Lower leg skin (tissue), 4 donors: ENCODE data around the gene TSSC4. TPM values are rescaled to one million over a fixed set of nuclear protein-coding genes. Genes with fewer than 3 reads are reported as not detected.

Experiments used
- DNase-seq, 2 donors: peaks; one replicate each; pipeline ENCODE4 v3.0.0-alpha.2; 2019; ENCODE audit warnings: low spot score in 2 of 2
- H3K4me3 ChIP-seq: fragments of 200-600 bp; sonication (generic); 2 replicates; pipeline ENCODE4 v1.5.1; 2017; ENCODE audit warnings: mild to moderate bottlenecking, low read depth; ENCODE audit not compliant: poor library complexity, severe bottlenecking
- POLR2A ChIP-seq, 2 donors: fragments of 450-650 bp; IDR thresholded peaks; one replicate each; pipeline ENCODE4 v1.6.1; 2016 to 2017; ENCODE audit warnings: antibody characterized with exemption in 2 of 2, mild to moderate bottlenecking in 1 of 2, moderate library complexity in 1 of 2
- WGBS, 2 donors: methylation state at CpG; one replicate each; pipeline ENCODE4 v1.1.5; 2018; 5-methylcytosine and 5-hydroxymethylcytosine counted together
- intact Hi-C: fragments of 100-400 bp; cut with DNase I; formaldehyde crosslinking; loops from one replicate; pipeline ENCODE4 v1.15.0; 2023; ENCODE audit warnings: low total_unique reads
- total RNA-seq, 4 donors: library from RNA; depleted of rRNA; stranded (reverse); fragments of >200 nt; gene quantifications; one replicate each; pipeline ENCODE4 v1.1.0, GENCODE V29; 2016
- TF ChIP-seq, protein P1 (sequence below), 3 donors: fragments of 450-650 bp; IDR thresholded peaks; one replicate each; pipeline ENCODE4 v1.5.1; 2016; ENCODE audit warnings: antibody characterized with exemption in 3 of 3, mild to moderate bottlenecking in 3 of 3, moderate library complexity in 2 of 3

The TSSC4 gene
- total RNA-seq, 4 donors from 2014 or later, result 45.6 to 58.7 (median 55.8) TPM

DNA sequence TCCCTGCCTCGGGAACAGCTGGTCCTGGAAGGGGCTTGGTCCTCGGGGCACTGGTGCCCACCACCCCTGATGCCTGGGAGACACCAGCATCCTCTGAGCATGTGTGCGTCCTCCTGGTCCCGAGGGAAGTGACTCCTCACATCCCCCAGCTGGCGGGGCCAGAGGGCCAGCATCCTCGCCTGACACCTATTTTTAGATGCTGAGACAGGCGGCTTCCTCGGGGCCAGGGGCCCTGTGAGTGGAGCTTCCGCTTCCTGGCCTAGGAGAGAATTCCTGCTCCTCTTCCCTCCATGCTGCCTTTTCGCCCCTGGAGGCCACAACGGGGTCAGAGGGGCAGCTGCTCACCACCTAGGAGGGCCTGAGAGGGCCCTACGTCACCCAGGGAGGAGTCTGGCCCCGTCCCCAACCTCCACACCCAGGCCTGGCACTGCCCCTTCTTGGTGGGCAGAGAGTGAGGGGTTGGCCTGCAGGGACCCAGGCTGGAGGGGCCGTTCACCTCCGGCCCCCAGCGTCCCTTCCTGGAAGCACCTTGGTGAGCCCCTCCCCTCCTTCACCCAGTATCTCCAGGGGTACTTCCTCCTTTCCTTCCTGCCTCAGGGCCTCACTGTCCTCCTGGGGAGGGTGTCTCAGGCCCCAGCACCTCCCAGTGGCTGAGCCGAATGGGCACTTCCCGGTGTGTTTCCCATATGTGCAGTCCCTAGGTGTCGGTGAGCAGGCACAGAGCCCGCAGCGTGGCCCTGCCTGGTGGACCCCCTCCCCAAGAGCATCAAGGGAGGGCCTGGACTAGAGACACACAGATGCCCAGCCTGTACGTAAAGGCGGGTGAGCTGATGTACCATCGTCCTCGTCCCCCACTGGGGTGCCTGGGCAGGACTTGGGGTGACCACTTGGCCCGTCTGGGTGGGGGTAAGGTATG lies 17.4 kb upstream of the TSSC4 start:
- intact Hi-C loops, result no loop called here
- WGBS, 2 donors, result 42 to 45% methylated on average over 15 to 23 of the region's 26 CpGs
- no peak for DNase-seq
- TF ChIP-seq, protein P1, sequence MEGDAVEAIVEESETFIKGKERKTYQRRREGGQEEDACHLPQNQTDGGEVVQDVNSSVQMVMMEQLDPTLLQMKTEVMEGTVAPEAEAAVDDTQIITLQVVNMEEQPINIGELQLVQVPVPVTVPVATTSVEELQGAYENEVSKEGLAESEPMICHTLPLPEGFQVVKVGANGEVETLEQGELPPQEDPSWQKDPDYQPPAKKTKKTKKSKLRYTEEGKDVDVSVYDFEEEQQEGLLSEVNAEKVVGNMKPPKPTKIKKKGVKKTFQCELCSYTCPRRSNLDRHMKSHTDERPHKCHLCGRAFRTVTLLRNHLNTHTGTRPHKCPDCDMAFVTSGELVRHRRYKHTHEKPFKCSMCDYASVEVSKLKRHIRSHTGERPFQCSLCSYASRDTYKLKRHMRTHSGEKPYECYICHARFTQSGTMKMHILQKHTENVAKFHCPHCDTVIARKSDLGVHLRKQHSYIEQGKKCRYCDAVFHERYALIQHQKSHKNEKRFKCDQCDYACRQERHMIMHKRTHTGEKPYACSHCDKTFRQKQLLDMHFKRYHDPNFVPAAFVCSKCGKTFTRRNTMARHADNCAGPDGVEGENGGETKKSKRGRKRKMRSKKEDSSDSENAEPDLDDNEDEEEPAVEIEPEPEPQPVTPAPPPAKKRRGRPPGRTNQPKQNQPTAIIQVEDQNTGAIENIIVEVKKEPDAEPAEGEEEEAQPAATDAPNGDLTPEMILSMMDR (IDR thresholded peaks at IDR 0.05), result no peak
- TF ChIP-seq POLR2A (IDR thresholded peaks at IDR 0.05), result no peak
- H3K4me3 ChIP-seq, result no peak overlapping the region

GRCh38 chr11:2383852-2384804 lies 16.4 kb upstream of the TSSC4 start:
- no peak overlapping the region for H3K4me3 ChIP-seq
- TF ChIP-seq POLR2A (IDR thresholded peaks at IDR 0.05), result no peak
- TF ChIP-seq, protein P1 (IDR thresholded peaks at IDR 0.05), result no peak
- intact Hi-C loops, result no loop called here
- 27 to 29% methylated on average over 20 to 30 of the region's 33 CpGs for WGBS, 2 donors
- no peak for DNase-seq

DNA sequence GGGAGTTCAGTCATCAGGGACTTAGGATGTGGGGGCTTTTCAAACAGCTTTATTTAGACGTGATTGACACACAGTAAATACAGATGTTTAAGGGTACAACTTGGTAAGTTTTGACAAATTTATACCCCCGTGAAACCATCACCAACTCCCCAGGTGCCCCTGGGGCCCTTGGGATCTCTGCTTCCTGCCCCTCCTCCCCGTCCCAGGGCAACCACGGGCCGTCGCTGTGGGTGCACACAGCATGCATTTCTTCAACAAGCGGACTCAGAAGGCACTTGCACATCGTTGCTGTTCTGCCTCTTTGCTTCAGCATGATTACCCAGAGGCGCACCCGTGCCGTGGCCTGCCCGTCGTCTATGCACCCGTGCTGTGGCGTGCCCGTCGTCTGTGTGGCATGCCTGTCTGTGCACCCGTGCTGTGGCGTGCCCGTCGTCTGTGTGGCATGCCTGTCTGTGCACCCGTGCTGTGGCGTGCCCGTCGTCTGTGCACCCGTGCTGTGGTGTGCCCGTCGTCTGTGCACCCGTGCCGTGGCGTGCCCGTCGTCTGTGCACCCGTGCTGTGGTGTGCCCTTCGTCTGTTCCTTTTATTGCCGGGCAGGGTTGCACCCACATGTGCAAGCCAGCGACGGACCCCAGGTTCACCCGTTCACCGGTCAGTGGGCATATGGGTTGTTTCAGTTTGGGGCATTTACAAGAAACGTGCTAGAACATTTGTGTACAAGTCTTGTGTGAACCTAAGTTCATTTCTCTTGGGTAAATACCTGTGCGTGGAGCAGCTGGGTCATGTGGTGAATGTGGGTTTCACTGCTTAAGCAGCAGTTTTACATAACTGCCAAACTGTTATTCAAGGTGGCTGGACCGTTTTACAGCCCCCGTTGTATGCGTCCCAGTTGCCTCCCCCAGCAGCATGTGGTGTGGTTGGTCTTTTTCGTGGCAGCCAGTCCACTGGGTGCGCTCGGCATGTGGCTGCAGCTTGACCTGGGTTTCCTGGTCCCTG lies 15.1 kb upstream of the TSSC4 start:
- no peak overlapping the region for H3K4me3 ChIP-seq
- intact Hi-C loops, result no loop called here
- TF ChIP-seq POLR2A (IDR thresholded peaks at IDR 0.05), result no peak
- TF ChIP-seq, protein P1 (IDR thresholded peaks at IDR 0.05), result no peak
- WGBS, 2 donors, result 46 to 49% methylated on average over 34 to 41 of the region's 48 CpGs
- DNase-seq, result no peak

GRCh38 chr11:2386591-2386990 lies 14.0 kb upstream of the TSSC4 start:
- TF ChIP-seq, protein P1 (IDR thresholded peaks at IDR 0.05), result no peak
- no peak for TF ChIP-seq POLR2A (IDR thresholded peaks at IDR 0.05)
- DNase-seq, result no peak
- intact Hi-C loops, result no loop called here
- no peak overlapping the region for H3K4me3 ChIP-seq
- WGBS, 2 donors, result 26 to 45% methylated on average over 9 of the region's 9 CpGs
